CD4-positive, alpha-beta T cell treated with Interleukin-4 for 4 hours (primary cell): Measurements from ENCODE around the gene TGM2.
A peak's percentile ranks its signal among the peaks of the same experiment; 100 is the strongest.

Experiments used
- DNase-seq: peaks from one replicate; pipeline ENCODE4 v3.0.0-alpha.2; 2020

TGM2 gene

DNA sequence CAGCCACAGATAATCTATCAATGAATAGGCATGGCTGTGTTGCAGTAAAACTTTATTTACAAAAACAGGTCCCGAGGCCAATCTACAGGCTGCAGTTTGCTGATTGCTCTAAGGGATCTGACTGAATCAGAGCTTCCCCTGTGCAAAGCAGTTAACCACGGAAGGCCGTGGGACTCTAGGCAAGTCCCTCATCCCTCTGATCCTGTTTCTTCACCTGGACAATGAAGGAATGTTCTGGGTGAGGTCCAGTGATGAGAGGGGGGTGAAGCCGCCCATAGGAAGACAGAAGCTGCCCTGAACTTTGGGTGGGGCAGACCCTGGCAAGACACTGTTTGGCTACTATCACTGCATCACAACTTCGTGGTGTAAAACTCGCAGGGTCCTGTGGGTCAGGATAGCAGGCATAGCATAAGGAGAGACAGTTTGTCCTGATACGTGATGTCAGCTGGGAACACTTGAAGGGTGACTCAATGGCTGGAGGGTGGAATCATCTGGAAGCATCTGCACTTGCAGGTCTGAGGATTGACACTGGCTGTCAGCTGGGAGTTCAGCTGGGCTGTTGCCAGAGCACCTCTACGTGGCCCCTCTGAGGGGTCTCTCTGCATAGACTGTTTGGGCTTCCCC, 33.3 kb upstream of the TGM2 start:
- DNase-seq, result no peak

DNA sequence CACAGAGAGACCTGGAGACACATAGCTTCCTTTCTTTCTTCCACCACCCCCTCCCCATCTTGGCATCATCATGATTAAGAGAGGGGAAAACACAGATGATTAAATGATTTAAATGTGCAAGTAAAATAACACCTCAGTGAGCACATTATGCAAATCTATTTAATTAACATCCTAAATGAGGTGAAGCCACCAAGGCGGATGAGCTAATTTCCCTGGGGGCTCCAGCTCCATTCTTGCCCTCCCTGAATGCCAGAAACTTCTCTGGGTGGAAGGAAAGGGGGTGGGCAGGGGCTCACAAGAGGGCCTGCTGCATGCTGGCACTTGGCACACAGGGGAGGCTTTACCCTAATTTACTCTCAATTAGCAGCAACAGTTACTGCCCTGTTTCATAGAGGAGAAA, 32.5 kb upstream of the TGM2 start:
- no peak for DNase-seq

DNA sequence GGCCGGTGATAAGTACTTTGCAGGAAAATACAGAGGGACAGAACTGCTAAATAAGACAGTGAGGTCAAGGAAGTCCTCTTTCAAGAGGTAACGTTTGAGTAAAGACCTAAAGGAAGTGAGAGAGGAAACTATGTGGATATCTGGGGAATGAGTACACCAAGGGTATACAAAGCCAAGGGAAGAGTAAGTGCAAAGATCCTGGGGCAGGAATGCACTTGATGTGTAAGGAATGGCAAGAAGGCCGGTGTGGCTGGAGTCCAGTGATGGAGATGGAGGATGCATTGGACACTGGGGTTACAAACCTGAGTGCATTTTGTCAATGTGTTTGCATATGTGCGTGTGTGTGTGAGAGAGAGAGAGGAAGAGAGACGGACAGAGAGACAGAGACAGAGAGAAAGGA, 32.1 kb upstream of the TGM2 start:
- DNase-seq, result no peak

DNA sequence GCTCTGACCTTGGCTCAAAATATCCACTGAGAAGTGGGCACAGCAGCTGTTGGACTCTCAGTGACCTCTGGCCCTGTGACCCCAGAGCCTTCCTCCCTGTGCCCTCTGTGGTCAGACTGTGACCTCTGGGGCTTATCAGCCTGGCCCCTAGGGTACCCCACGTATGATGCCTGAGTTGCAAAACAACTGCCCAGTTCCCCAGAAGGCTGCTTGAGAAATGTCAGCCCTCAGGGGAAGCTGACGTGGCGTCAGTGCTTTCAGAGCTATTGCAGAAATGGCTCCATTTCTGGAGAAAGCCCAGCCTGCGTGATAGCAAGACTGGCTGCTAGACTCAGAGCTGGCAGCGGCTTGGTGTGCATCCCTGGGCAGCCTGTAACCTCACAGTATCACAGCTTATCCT, 31.5 kb upstream of the TGM2 start:
- peak; percentile 4 for DNase-seq

DNA sequence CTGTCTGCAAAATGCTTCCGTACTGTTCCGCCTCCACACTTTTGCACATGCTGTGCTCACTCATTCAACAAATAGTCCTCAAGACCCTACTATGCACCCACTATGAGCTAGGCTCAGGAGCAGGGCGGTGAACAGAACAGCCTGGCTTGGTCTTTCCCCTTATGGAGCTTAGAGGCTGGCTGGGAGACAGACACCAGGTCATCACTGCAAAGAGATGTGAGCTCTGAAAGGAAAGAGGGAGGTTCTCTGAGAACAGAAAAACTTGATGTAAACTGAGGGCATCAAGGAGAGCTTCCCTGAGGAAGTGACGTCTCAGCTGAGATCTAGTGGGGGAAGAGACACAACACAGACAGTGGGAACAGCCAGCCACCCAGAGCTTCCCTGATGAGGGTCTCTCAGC, 31.0 kb upstream of the TGM2 start:
- no peak for DNase-seq

DNA sequence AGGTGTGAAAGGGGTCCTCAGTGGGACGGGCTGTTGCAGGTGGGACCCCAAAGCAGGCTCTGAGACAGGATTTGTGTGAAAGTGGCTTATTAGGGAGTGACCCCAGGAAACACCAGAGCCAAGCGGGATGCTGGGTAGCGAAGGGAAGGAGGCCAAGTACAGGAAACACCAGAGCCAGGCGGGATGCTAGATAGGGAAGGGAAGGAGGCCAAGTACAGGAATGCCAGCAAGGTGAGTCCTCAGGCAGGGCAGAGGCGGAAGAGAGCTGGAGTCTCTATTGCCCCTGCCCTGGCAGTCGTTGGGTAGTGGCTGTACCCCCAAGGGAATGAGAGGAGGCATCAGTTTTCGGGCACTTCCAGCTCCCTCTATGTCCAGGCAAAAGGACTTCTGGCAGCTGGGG, 30.5 kb upstream of the TGM2 start:
- DNase-seq, result no peak

DNA sequence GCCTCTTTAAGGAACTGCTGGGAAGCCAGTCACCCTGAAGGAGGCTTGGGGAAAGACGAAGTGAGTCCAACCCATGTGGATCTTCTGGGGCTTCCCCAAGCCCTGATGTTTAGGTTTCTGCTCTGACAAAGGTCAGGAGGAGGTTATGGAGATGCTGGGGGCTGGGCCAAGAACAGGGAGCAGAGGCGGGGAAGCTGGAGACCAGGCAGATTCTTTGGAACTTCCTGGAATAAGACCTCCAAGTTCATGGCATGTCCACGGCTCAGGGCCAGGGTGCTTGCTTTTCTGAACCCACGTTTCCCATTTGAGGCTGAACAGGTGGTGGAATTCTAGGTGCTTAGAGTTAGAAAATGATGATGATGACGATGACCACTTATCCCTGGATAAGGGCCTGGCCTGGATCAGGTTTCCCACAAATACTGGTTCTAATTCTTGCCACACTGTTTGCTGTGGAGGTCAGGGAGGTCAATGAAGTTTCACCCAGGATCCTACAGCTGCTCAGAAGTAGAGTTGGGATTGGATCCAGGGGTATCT, 30.0 kb upstream of the TGM2 start:
- no peak for DNase-seq

DNA sequence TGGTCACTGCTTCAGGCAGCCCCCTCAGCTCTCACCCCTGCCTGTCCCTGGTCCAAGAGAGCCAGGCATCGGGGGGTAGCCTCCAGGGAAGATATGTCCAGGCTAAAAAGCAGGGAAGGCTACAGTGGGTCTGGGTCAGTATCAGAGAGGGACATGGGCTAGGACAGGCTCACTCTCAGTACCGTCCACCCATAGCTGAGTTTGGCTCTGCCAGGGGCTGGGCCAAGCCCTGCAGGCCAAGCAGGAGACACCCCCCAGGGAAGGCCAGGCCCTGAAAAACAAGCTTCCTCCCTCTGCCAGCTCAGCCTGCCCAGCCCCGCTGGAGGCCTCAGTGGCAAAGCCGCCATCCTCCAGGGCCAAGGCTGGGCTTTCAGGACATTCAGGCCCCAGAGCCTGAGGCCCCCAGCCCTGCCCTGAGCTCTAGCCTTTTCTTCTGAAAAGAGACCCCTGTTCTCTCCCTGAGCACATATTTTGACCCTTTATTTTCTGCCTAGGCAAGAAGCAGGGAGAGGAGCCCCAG, 28.6 kb upstream of the TGM2 start:
- no peak for DNase-seq

DNA sequence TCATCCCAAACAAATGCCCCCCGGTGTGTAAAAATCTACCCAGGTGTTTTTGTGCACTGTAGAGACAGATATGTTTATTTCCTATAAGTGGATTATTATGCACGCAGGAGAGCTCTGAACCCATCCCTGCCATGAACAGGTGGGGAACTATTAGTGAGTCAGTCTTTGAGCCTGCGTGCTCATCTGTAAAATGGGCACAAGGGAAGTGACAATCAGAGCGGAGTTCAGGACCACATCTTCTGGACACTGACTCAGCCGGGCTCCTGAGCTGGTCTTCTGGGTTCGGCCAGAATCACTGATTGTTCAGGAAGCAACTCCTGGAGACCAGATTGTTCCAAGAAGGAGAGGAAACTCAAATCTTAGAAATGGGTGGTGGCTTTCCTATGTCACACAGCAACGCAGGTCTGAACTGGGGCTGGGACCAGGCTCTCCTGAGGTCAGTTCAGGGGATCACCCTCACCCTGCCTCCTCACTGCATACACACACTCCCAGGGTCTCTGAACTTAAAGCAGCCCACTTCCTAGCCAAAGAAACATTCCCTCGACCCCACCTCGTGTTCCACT, 27.3 kb upstream of the TGM2 start:
- no peak for DNase-seq

DNA sequence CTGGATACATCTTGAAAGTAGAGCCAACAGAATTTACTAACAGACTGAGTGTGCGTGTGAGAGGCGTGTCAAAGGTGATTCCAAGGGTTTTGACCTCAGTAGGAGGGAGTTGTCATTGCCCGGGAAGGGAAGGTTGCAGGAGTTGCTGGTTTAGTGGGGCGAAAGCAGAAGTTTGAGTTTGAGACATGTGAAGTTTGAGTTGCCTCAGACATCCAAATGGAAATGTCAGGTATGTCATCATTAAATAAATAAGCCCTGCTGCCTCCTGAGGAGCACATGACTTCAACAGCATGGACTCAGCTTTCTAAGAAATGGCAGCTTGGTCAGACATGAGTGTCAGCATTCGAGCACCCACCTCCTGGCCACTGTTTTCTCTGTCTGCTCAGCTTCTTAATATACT, 26.6 kb upstream of the TGM2 start:
- no peak for DNase-seq

DNA sequence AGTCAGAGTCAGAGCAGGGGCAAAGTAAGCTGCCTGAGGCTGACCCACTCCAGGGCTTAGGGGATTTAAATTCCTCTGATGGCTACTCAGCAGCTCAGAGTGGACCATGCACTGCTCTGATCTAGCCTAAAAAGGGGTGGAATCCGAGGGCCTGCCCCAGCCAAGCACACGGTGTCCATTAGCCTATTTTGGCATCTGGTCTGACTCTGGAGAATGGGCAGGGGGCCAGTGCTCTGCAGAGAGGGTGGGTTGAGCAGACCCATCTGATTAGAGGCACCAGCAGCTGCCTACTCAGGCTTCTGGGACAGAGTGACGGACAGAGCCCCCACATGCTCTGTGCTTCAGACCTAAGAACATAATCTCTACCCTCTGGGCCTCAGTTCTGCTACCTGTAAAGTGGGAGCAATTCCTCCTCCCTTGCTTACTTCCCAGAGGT, 25.9 kb upstream of the TGM2 start:
- DNase-seq, result no peak

DNA sequence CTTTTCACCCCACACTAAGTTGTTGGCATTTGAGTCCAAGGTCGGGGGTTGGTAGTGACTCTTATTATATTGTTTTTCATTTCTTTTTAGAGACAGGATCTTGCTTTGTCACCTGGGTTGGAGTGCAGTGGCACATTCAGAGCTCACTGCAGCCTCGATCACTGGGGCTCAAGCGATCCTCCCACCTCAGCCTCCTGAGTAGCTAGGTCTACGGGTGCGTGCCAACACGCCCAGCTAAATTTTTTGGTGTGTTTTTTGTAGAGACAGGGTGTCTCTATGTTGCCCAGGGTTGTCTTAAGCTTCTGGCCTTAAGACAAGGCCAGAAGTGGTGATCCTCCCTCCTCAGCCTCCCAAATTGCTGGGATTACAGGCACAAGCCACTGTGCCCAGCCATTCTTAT, 25.1 kb upstream of the TGM2 start:
- DNase-seq, result no peak

DNA sequence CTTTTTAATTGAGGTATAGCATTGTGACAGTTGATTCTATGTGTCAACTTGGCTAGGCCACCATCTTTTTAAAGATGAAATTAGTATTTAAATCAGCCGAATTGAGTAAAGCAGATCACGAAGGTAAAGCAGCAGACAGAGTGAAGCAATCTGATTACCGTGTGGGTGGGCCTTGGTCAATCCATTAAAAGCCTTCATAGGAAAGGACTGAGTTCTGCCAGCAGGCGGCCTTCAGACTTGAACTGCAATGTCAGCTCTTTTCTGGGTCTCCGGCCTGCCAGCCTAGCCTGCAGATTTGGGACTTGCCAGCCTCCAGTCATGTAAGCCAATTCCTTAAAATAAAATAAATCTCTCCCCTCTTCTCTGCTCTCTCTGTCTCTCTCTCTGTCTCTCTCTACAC, 22.4 kb upstream of the TGM2 start:
- no peak for DNase-seq

DNA sequence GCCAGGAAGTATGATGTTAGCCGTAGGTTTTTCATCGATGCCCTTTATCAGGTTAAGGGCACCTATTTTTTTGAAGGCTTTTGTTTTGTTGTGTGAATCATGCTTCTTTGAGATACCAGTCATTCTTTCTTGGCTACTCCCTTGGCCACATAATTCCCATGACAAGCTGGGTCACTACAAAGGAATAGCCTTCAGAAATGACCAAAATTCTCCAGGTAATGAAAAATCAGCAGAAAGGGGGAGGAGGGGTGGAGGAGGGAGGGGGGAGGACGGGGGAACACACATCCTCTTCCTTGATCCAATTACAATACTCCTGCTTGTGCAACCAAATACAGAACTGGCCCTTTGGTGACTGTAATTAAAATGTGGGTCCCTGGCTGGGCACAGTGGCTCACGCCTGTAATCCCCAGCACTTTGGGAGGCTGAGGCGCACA, 21.7 kb upstream of the TGM2 start:
- DNase-seq, result no peak

DNA sequence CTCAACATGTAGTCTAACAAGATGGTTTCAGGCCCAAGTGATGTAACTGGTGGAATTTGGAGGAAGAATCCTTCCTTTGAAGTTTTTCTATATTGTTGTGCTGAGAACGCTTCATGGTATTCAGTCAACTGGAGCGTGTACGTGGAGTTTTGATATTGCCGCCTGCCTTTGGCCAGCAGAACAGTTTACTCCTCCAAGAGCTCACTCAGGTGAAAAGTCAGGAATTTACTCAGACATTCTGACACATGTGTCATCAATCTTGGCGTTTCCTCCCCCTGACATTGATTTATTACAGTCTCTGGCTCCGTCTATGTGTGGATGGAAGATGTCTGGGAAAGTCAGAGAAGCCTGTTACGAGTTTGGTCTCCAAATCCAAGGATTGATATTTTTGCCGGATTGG, 19.0 kb upstream of the TGM2 start:
- no peak for DNase-seq

DNA sequence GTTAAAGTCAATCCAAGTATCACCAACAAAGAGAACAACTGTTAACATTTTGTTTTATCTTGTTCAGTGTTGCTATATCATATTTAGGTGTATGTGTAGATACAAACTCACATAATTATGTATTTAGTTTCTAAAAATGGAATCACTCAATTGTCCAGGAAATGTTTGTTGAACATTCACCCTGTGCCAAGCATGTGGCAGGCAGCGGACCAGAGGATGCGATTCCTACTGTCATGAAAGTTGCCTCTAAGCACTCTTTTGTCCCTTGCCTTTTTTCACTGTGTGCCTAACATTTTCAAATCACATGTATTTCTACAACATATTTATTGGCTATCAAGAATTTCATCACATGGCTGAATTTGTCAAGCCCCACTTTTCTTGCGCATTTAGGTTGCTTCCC, 16.9 kb upstream of the TGM2 start:
- DNase-seq, result no peak

DNA sequence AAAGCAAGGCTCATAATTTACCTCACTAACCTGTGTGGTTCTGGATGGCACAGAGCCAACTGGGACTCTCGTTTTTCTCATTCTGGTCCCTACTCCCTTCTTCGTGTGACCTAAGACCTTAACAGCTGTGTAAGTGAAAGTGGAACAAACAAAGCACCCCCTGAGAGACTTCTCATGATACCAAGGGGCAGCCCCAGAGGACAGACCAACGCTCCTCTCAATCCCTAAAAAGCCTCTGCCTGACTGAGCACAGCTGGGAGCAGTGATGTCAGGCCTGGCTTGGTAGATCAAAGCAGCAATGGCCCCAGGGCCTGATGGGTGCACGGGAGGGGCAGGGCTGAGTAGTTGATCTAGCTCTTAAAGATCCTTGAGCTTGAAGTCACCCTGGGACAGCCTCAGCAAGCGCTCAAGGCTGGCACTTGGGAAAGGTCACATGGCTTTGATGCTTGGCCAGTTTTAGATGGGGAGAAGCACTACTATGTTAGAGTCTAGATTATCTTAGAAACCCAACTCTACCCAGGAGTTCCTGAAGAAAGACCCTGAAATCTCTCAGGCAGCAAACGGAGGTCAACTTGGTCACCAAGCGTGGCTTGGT, 16.2 kb upstream of the TGM2 start:
- DNase-seq, result no peak

DNA sequence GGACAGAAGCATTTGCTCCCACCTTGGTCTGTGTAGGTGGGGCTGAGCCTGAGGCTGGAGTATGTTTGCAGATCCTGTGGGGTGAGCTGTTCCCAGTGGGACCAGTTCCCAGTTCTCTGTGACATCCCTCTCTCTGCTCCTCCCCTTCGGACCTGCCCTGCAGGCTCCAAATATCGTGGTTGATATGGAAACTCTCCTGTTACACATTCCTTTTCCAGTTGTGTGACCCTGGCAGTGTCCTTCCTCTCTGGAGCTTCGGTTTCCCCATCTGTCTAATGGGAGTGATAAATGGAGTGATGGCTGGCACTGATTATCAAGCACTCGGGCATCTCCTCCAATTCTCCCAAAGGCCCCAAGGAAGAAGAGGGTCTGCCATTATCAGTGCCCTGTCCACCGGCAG, 15.7 kb upstream of the TGM2 start:
- DNase-seq, result no peak

DNA sequence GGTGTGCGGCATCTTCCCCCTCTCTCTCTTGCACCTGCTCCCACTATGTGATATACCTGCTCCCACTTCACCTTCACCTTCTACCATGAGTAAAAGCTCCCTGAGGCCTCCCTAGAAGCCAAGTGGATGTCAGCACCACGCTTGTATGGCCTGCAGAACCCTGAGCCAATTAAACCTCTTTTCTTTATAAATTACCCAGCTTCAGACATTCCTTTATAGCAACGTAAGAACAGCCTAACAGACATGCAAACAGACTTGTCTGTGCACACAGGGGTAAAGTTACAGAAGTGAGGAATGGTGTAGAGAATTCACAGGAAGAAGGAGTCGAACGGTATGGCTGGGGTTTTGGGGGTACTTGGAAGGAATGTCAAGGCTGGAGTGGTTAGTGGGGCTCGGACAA, 14.8 kb upstream of the TGM2 start:
- DNase-seq, result no peak

DNA sequence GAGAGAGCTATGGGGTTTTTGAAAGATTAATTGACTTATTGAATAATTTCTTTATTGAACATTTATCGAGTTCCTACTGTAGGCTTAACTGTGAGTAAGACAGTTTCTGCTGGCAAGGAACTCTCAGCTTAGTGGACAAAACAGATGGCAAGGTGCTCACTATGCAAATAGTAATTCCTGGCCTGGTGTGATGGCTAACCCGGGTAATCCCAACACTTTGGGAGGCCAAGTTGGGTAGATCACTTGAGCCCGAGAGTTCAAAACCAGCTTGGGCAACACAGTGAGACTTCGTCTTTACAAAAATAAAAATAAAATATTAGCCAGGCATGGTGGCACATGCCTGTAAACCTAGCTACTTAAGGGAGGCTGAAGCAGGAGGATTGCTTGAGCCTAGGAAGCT, 13.5 kb upstream of the TGM2 start:
- DNase-seq, result no peak

DNA sequence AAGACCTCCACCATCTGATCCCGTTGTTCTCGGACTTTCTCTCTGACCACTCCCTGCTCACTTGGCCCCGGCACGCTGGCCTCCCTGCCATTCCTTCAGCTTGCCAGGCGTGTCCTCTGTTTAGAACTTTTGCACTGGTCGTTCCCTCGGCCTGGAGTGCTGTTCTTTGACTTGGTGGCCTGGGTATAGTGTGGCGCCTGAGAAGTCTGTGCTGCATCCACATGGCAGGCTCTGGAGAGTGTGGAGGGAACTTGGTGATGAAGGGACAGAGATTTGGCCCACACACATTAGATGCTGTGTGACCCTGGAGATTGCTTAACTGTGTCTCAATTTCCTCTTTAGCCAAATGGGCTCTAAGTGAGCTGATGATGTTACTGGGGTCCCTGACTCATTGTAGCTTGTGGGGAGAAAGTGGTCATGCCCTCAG, 13.0 kb upstream of the TGM2 start:
- no peak for DNase-seq

DNA sequence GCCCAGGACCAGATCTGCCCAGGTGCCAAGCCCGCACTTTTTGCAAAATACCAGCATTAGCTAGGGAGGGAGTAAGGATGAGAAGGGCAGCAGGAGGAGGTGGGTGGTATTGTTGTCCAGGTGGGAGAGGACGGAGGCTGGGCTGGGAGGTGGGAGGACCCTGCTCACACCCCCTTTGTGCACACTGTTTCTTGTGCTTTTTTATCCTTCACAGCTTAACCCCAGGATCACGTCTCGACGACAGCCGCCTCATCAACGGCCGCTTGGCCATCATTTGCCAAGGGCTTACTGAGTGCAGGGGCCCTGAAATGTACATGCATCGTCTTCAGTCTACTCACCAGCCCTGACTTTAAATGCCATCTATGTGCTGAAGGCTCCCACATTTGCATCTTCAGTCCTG, 12.1 kb upstream of the TGM2 start:
- DNase-seq, result no peak

DNA sequence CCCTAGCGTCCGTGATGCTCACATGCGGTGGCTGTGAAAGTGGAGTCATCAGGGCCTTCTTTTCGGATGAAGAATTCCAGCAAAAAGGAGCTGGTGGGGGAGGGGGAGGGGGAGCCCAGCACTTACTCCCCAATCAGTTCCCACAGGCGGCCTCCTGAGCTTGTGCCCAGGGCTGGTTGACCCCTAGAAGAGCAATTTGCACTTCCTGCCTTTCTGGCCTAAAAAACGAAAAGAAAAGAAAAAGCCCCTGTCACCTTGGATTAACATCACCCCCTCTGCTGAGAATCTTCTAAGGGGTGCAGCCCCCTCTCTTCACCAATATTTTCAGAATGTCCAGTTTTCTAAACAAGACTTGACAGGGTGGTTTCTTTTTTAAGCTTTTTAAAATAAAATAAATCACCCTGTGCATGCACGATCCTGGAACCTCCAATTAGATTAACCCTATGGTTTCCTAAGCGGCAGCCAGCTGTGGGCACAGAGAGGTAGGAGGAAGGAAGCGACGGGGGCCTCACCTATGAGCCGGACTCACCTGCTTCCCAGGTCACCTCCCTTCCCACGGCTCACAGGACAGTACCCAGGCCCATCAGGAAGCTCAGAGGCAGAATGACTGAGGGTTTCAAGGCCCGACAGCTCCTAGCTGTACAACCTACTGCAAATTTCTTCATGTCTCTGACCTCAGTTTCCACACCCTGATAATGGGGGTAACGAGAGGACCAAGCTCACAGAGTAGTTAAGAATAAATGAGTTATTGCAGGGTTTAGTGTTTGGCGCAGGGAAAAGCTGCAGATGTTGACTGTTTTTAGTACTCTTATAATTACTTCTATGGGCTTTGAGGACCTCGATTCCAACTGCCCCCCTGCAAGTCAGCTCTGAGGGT, 10.5 kb upstream of the TGM2 start:
- no peak for DNase-seq
